HG03196 (cell line): ENCODE measurements around the gene SLC37A4.
"Not testable (repeated sequence)": the region's sequence is repeated elsewhere in the genome, so short reads cannot be mapped to it uniquely, and the experiment has no call there.

Experiments used
- ATAC-seq: cut with Tn5 transposase; IDR thresholded peaks from one replicate; pipeline ENCODE4 v1.9.1; 2021; ENCODE audit not compliant: unreplicated experiment

Gene SLC37A4

GRCh38 chr11:119042927-119043326 is 12.2 kb upstream of the SLC37A4 start:
- ATAC-seq, result no peak

- ATAC-seq, result no peak
Observed at GRCh38 chr11:119041821-119042514, 11.3 kb upstream of the SLC37A4 start.

GRCh38 chr11:119039471-119039870 is 8.8 kb upstream of the SLC37A4 start:
- ATAC-seq, result not testable (repeated sequence)

GRCh38 chr11:119038884-119039283 is 8.2 kb upstream of the SLC37A4 start:
- ATAC-seq, result no peak

- no peak for ATAC-seq
Observed at GRCh38 chr11:119034813-119035212, 4.1 kb upstream of the SLC37A4 start.

GRCh38 chr11:119033421-119033820 is 2.7 kb upstream of the SLC37A4 start:
- ATAC-seq, result not testable (repeated sequence)

- ATAC-seq, result no peak
Observed at GRCh38 chr11:119031912-119032280, 1.2 kb upstream of the SLC37A4 start.

- ATAC-seq, result peak; percentile 7
Observed at GRCh38 chr11:119030029-119030328, 698 bp downstream of the SLC37A4 start.

GRCh38 chr11:119029340-119030028 is 1.2 kb downstream of the SLC37A4 start:
- peak; percentile 0 for ATAC-seq

GRCh38 chr11:119029069-119029339 is 1.7 kb downstream of the SLC37A4 start:
- ATAC-seq, result no peak

GRCh38 chr11:119028346-119029068 is 2.2 kb downstream of the SLC37A4 start:
- ATAC-seq, result no peak

- ATAC-seq, result no peak
Observed at GRCh38 chr11:119027561-119028345, 2.9 kb downstream of the SLC37A4 start.

- ATAC-seq, result no peak
Observed at GRCh38 chr11:119026970-119027369, 3.7 kb downstream of the SLC37A4 start.

GRCh38 chr11:119025978-119026766 is 4.5 kb downstream of the SLC37A4 start:
- ATAC-seq, result no peak

- ATAC-seq, result no peak
Observed at GRCh38 chr11:119025541-119025940, 5.1 kb downstream of the SLC37A4 start.

- no peak for ATAC-seq
Observed at GRCh38 chr11:119025099-119025473, 5.6 kb downstream of the SLC37A4 start.

GRCh38 chr11:119024430-119025098 is 6.1 kb downstream of the SLC37A4 start:
- no peak for ATAC-seq

- no peak for ATAC-seq
Observed at GRCh38 chr11:119023741-119024140, 6.9 kb downstream of the SLC37A4 start.

GRCh38 chr11:119021631-119022030 is 9.0 kb downstream of the SLC37A4 start:
- no peak for ATAC-seq

- no peak for ATAC-seq
Observed at GRCh38 chr11:119019996-119020395, 10.7 kb downstream of the SLC37A4 start.
